Right lobe of liver (tissue), 6 donors: ENCODE measurements around the gene USP12. TPM values are rescaled to one million over a fixed set of nuclear protein-coding genes. Genes with fewer than 3 reads are reported as not detected.

Source experiments
- ATAC-seq, 4 donors: fragments of 200-7000 bp; cut with Tn5 transposase; one replicate each; pipeline ENCODE4 v1.9.1; 2020; ENCODE audit warnings: mild to moderate bottlenecking in 4 of 4, moderate library complexity in 4 of 4
- DNase-seq, 3 donors: peaks; one replicate each; pipeline ENCODE4 v3.0.0-alpha.2; 2020
- H3K27ac ChIP-seq, 3 donors: fragments of 200-600 bp; one replicate each; pipeline ENCODE4 v1.8.0; 2022
- H3K27me3 ChIP-seq, 2 donors: fragments of 200-600 bp; one replicate each; pipeline ENCODE4 v1.8.0; 2022
- H3K36me3 ChIP-seq, 4 donors: fragments of 200-600 bp; sonication (generic) in 1 of 4; one replicate each; pipeline versions ENCODE4 v1.5.1 to v1.8.0; 2017 to 2022; ENCODE audit warnings: control low read depth in 1 of 4
- H3K4me1 ChIP-seq, 4 donors: fragments of 200-600 bp; sonication (generic) in 1 of 4; one replicate each; pipeline versions ENCODE4 v1.5.1 to v1.8.0; 2017 to 2022; ENCODE audit warnings: control low read depth in 1 of 4
- H3K4me3 ChIP-seq, 3 donors: fragments of 200-600 bp; one replicate each; pipeline ENCODE4 v1.8.0; 2022
- H3K9me3 ChIP-seq, 4 donors: fragments of 200-600 bp; sonication (generic) in 1 of 4; one replicate each; pipeline versions ENCODE4 v1.5.1 to v1.8.0; 2017 to 2022; ENCODE audit warnings: control low read depth in 1 of 4
- CTCF ChIP-seq, 4 donors: fragments of 200-600 bp in 3 of 4; fragments of 450-650 bp in 1 of 4; IDR thresholded peaks; one replicate each; pipeline versions ENCODE4 v1.5.1 to v1.8.0; 2016 to 2022; ENCODE audit warnings: antibody characterized with exemption in 4 of 4, mild to moderate bottlenecking in 2 of 4
- POLR2A ChIP-seq: fragments of 450-650 bp; IDR thresholded peaks from one replicate; pipeline ENCODE4 v1.6.1; 2017; ENCODE audit warnings: antibody characterized with exemption, mild to moderate bottlenecking
- WGBS: methylation state at CpG from one replicate; pipeline ENCODE4 v1.1.6; 2018; ENCODE audit warnings: low coverage, low lambda C conversion rate; ENCODE audit not compliant: insufficient coverage; ENCODE audit errors: missing lambda C conversion rate; 5-methylcytosine and 5-hydroxymethylcytosine counted together
- intact Hi-C, 2 donors: fragments of 100-400 bp; cut with DNase I; formaldehyde crosslinking; loops; one replicate each; pipeline versions ENCODE4 v1.11.2 to v1.14.1; 2022
- total RNA-seq, 6 experiments: library from RNA; depleted of rRNA in 2 of 6; stranded (reverse); fragments of >200 nt in 2 of 6; fragmentation: NEBNext Ultra II Directional in 3 of 6; extraction: Animal tissue kit (Norgen Biotek cat#: 25700) in 3 of 6; gene quantifications; one replicate each; pipeline versions ENCODE4 v1.1.0 to v1.2.4, GENCODE V29; 2016 to 2023
- donor health status: DM: no; HTN: yes; CAD: no.
- donor health status: DM: no; HTN: no; CAD: no.
- donor health status: DM: no; HTN: no; CAD: no.
- donor health status: DM: no; HTN: yes; CAD: no.
- donor health status: DM: no; HTN: yes; CAD: no.

USP12 gene
- total RNA-seq, 6 experiments from 2014 or later, result 11.5 to 25.4 (median 14.6) TPM

- 66% methylated on average over 11 of the region's 13 CpGs for WGBS
- Histone ChIP-seq H3K27me3 (no peaks in the 10 kb centered on the region), H3K4me3 (no peak overlapping the region), H3K36me3 (no peaks in the 10 kb centered on the region), H3K9me3 (no peaks in the 10 kb centered on the region), H3K27ac (no peak overlapping the region), H3K4me1 (peaks cover 0 to 8% (median 0%) of the 10 kb centered on the region in 4 donors)
- TF ChIP-seq POLR2A (no peak), CTCF (IDR thresholded peaks at IDR 0.05) (no peak)
- intact Hi-C loops, result no loop called here
- ATAC-seq (no peak), DNase-seq (no peak)
These were observed 146.7 kb downstream of the USP12 start for GRCh38 chr13:27024776-27025492.

GRCh38 chr13:27024074-27024461 is 147.5 kb downstream of the USP12 start:
- Histone ChIP-seq H3K4me1 (peaks cover 0 to 16% (median 4%) of the 10 kb centered on the region in 4 donors), H3K4me3 (no peak overlapping the region), H3K9me3 (no peaks in the 10 kb centered on the region), H3K36me3 (no peaks in the 10 kb centered on the region), H3K27ac (no peak overlapping the region), H3K27me3 (no peaks in the 10 kb centered on the region)
- no peak for TF ChIP-seq CTCF (IDR thresholded peaks at IDR 0.05)
- no peak for TF ChIP-seq POLR2A
- intact Hi-C loops, result no loop called here
- DNase-seq (no peak), ATAC-seq (no peak)
- WGBS, result 90% methylated on average over 2 of the region's 2 CpGs

- H3K4me3 ChIP-seq, result no peak overlapping the region
- no peaks in the 10 kb centered on the region for H3K9me3 ChIP-seq
- no peaks in the 10 kb centered on the region for H3K27me3 ChIP-seq
- TF ChIP-seq POLR2A (no peak), CTCF (IDR thresholded peaks at IDR 0.05) (no peak)
- intact Hi-C loops, result no loop called here
- 74% methylated on average over 6 of the region's 8 CpGs for WGBS
- H3K27ac ChIP-seq, result no peak overlapping the region
- ATAC-seq, result no peak
- peaks cover 0 to 20% (median 6%) of the 10 kb centered on the region in 4 donors for H3K4me1 ChIP-seq
- H3K36me3 ChIP-seq, result no peaks in the 10 kb centered on the region
- no peak for DNase-seq
These were observed 148.1 kb downstream of the USP12 start for GRCh38 chr13:27023385-27024073.

- no peaks in the 10 kb centered on the region for H3K27me3 ChIP-seq
- intact Hi-C loops, result no loop called here
- DNase-seq (no peak), ATAC-seq (peak; percentile 11 to 51 (median 24))
- H3K4me3 ChIP-seq, result no peak overlapping the region
- no peaks in the 10 kb centered on the region for H3K9me3 ChIP-seq
- no peak overlapping the region for H3K27ac ChIP-seq
- WGBS, result 17% methylated on average over 6 of the region's 9 CpGs
- H3K4me1 ChIP-seq, result peaks cover 0 to 25% (median 9%) of the 10 kb centered on the region in 4 donors
- no peaks in the 10 kb centered on the region for H3K36me3 ChIP-seq
- TF ChIP-seq POLR2A, result no peak
- TF ChIP-seq CTCF (IDR thresholded peaks at IDR 0.05), result no peak
These were observed 148.9 kb downstream of the USP12 start for GRCh38 chr13:27022571-27023311.
